A549 (cell line): Measurements from ENCODE around the gene TRAPPC6A.

Experiments
- BHLHE40 ChIP-seq: IDR thresholded peaks from 2 replicates; pipeline ENCODE4 v1.6.1; 2012; ENCODE audit warnings: low read depth, low read length, inconsistent platforms
- ZNF302 ChIP-seq: fragments of 250-450 bp; sonication (Bioruptor Pico); IDR thresholded peaks from 2 replicates; pipeline ENCODE4 v1.9.0; 2021; ENCODE audit warnings: inconsistent platforms, mild to moderate bottlenecking, moderate library complexity

DNA sequence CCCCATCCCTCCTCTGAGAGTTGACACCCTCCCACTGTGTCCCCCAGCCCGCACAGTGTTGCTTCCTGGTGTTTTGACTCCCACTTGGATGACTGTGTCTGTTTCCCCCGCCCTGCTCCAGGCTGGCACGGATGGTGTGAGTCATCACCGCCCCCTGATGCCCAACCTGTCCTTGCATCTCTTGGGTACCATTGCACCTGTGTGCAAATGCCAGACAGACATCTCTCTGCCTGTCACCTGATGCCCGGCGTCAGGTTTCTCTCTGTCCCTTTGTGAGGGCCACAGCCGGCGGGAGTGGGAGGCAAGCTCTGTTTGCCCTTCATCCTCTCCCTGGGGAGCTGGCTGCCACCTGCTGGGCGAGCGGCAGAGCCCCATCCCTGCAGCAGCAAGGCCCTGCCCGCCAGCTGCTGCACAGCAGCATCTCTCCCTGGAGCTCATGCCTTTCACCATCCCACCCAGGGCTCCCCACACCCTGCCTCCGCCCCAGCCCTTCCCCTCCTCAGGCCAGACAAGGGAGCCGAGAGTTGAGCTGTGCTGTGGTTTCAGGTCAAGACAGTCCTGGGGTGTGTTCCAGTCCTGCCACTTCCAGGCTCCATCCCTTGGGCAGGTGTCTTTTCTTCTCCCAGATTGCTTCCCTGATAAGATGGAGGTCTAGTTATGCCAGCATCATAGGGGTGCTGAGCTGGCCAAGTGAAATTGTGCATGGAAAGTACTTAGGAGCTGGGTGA lies 47.0 kb downstream of the TRAPPC6A start:
- TF ChIP-seq BHLHE40 (no peak), ZNF302 (no peak)
